Measurements from ENCODE around the gene RNF149.
"Not testable (repeated sequence)": the region's sequence is repeated elsewhere in the genome, so short reads cannot be mapped to it uniquely, and the experiment has no call there.

- TF ChIP-seq CTCF, POLR2A (IDR thresholded peaks at IDR 0.05): not testable (repeated sequence)
Observed at GRCh38 chr2:101244373-101244772, 64.1 kb downstream of the RNF149 start.
